GM12891 (cell line): ENCODE measurements around the gene NR5A1.

Experiments used
- POLR2A ChIP-seq: IDR thresholded peaks from 2 replicates; pipeline ENCODE4 v1.6.1; 2011; ENCODE audit warnings: low read depth, low read length, control low read depth
- POLR2AphosphoS5 ChIP-seq: IDR thresholded peaks from 2 replicates; pipeline ENCODE4 v1.6.1; 2011; ENCODE audit warnings: low read depth, low read length, control low read depth
- TAF1 ChIP-seq: IDR thresholded peaks from 2 replicates; pipeline ENCODE4 v1.6.1; 2011; ENCODE audit warnings: low read depth, low read length, control low read depth

- TF ChIP-seq POLR2A (no peak), POLR2AphosphoS5 (no peak), TAF1 (no peak)
These were observed 49.9 kb downstream of the NR5A1 start for GRCh38 chr9:124457079-124457886.
